Endothelial cell of umbilical vein (primary cell): ENCODE data around the gene LTA4H. TPM values are rescaled to one million over a fixed set of nuclear protein-coding genes. Genes with fewer than 3 reads are reported as not detected.

Experiments
- BruUV-seq: library from RNA; stranded (reverse); fragments of 400-500 nt; replicated peaks from 2 replicates; lab custom pipeline; 2021; lab: Mats Ljungman, UMichigan
- CTCF ChIA-PET: fragments of 300-600, 350-600 bp; sonication (Branson Sonifier 250); formaldehyde crosslinking; loops from one replicate; lab custom pipeline; 2021; ENCODE audit warnings: antibody characterized with exemption, inconsistent platforms; lab: Charles Lee
- POLR2A ChIA-PET: fragments of 300-600, 350-600 bp; sonication (Branson Sonifier 250); formaldehyde crosslinking; loops from one replicate; lab custom pipeline; 2021; ENCODE audit warnings: antibody characterized with exemption, inconsistent platforms; lab: Charles Lee
- DNase-seq: peaks from one replicate; pipeline ENCODE4 v3.0.0-alpha.2; 2011; ENCODE audit warnings: low read depth, low spot score
- FAIRE-seq: peaks from 2 replicates; lab custom pipeline; 2011; peaks lifted over from hg19 to GRCh38; lab: Jason Lieb, UNC
- H2AFZ ChIP-seq: 2 replicates; pipeline ENCODE4 v1.6.0; 2012; ENCODE audit warnings: low read depth, low read length, control low read depth, inconsistent platforms
- H3K27ac ChIP-seq: 2 replicates; pipeline ENCODE4 v1.5.1; 2011; ENCODE audit warnings: low read depth, mild to moderate bottlenecking, control low read depth, low read length, moderate library complexity; ENCODE audit not compliant: insufficient read depth
- H3K27me3 ChIP-seq, 2 experiments: 2 replicates each; pipeline versions ENCODE4 v1.6.0 to v1.6.1; 2011; ENCODE audit warnings: low read length in 2 of 2, mixed read lengths in 1 of 2; ENCODE audit not compliant: control insufficient read depth in 2 of 2, insufficient read depth in 2 of 2
- H3K36me3 ChIP-seq, 2 experiments: 2 replicates in 1 of 2; 3 replicates in 1 of 2; pipeline ENCODE4 v1.5.1; 2011; ENCODE audit warnings: low read length in 2 of 2, mild to moderate bottlenecking in 1 of 2, moderate library complexity in 1 of 2; ENCODE audit not compliant: control insufficient read depth in 2 of 2, insufficient read depth in 2 of 2; ENCODE audit errors: extremely low read depth in 1 of 2
- H3K4me1 ChIP-seq: 3 replicates; pipeline ENCODE4 v1.5.1; 2011; ENCODE audit warnings: mild to moderate bottlenecking, low read length; ENCODE audit not compliant: control insufficient read depth, insufficient read depth; ENCODE audit errors: extremely low read depth
- H3K4me2 ChIP-seq: 2 replicates; pipeline ENCODE4 v1.6.1; 2011; ENCODE audit warnings: low read length, control low read depth, mixed read lengths; ENCODE audit not compliant: insufficient read depth
- H3K4me3 ChIP-seq, 3 experiments: fragments of 200-600 bp in 1 of 3; sonication (generic), shearing (Covaris generic) in 1 of 3; replicated peaks in 1 of 3; 2 replicates each; pipeline ENCODE4 v1.5.1; 2011 to 2016; ENCODE audit warnings: control low read depth in 3 of 3, low read length in 3 of 3, mild to moderate bottlenecking in 2 of 3, inconsistent platforms in 1 of 3, low read depth in 1 of 3, moderate library complexity in 1 of 3; ENCODE audit not compliant: insufficient read depth in 1 of 3
- H3K79me2 ChIP-seq: 2 replicates; pipeline ENCODE4 v1.6.0; 2012; ENCODE audit warnings: low read length, inconsistent platforms; ENCODE audit not compliant: control insufficient read depth, insufficient read depth
- H3K9ac ChIP-seq: replicated peaks from 2 replicates; pipeline ENCODE3; 2011; ENCODE audit warnings: low read length, control low read depth; ENCODE audit not compliant: insufficient read depth; ENCODE audit errors: extremely low read depth
- H3K9me1 ChIP-seq: replicated peaks from 3 replicates; pipeline ENCODE4 v1.6.0; 2011; ENCODE audit warnings: mild to moderate bottlenecking, low read length; ENCODE audit not compliant: control insufficient read depth, insufficient read depth; ENCODE audit errors: extremely low read depth
- H3K9me3 ChIP-seq: replicated peaks from 2 replicates; pipeline ENCODE4 v1.5.1; 2012; ENCODE audit warnings: low read length, inconsistent platforms; ENCODE audit not compliant: control insufficient read depth, insufficient read depth
- H4K20me1 ChIP-seq: replicated peaks from 2 replicates; pipeline ENCODE3; 2011; ENCODE audit warnings: mild to moderate bottlenecking, low read length; ENCODE audit not compliant: control insufficient read depth, insufficient read depth; ENCODE audit errors: extremely low read depth
- POLR2AphosphoS5 ChIP-seq: IDR thresholded peaks from 2 replicates; pipeline ENCODE4 v1.6.1; 2012; ENCODE audit warnings: low read depth, mild to moderate bottlenecking, control low read depth, low read length, moderate library complexity; ENCODE audit not compliant: insufficient read depth
- dilution Hi-C: fragments of 300-500 bp; cut with MboI; formaldehyde crosslinking; loops from one replicate; pipeline ENCODE4 v1.15.0; 2019; ENCODE audit warnings: low sequenced_read_pairs; ENCODE audit not compliant: extremely low pct_ligation_motif_present
- intact Hi-C: fragments of 100-400 bp; cut with micrococcal nuclease; formaldehyde crosslinking; loops from one replicate; pipeline ENCODE4 v1.10.0; 2022
- polyA plus RNA-seq, 4 experiments: library from polyadenylated mRNA; depleted of rRNA in 3 of 4; stranded (reverse) in 3 of 4; unstranded in 1 of 4; fragments of >200 nt; gene quantifications; 2 replicates each; pipeline versions ENCODE4 v1.2.1 to v1.2.3, GENCODE V29; 2011 to 2012; ENCODE audit warnings: missing spikeins in 1 of 4
- total RNA-seq: library from RNA; stranded (reverse); gene quantifications from 2 replicates; pipeline ENCODE4 v1.2.3, GENCODE V29; 2021
- TF ChIP-seq, protein P1 (sequence below), 2 donors: IDR thresholded peaks; 1 replicate in 1 of 2; 2 replicates in 1 of 2; pipeline ENCODE4 v1.5.1; 2011; ENCODE audit warnings: low read length in 2 of 2, mild to moderate bottlenecking in 2 of 2, moderate library complexity in 2 of 2, control low read depth in 1 of 2, inconsistent platforms in 1 of 2, low read depth in 1 of 2; ENCODE audit not compliant: insufficient read depth in 1 of 2; ENCODE audit errors: extremely low read depth in 1 of 2

LTA4H gene
- total and polyA plus RNA-seq, 2 donors (not counting 3 experiments of a cell fraction or from before 2014, with no cell fraction given), result 77.1 to 85.2 TPM

DNA sequence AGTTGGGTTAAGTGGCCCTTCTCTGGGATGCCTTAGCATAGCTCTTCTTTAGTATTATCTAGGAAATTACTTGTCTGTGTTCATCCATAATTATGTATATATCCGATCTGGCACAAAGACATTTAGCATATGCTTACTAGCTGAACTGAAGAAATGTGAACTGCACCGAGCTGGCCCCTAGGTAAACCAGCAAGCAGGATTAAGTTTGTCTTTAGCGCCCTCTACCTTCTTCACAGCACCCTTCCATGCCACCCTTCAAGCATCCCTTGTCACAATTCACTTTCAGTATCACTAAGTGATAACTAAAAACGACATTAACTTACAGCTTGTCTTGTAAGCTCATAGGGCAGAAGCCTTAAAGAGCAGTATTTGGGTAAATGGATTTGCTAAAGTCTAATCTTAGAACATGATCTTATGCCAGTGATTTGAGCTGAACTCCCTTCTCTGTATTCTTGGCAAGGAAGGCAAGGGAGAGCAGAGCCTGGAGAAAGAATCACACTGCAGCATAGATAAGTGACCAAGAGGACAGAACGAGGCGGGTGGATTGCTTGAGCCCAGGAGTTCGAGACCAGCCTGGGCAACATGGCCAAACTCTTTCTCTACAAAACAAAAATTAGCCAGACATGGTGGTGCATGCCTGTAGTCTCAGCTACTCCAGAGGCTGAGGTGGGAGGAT is 36.6 kb downstream of the LTA4H start:
- POLR2A ChIA-PET, result no interaction called here
- peak; percentile 94 for FAIRE-seq

More for the DNA sequence above, 36.6 kb downstream of the LTA4H start:
- Histone ChIP-seq H4K20me1 (no peaks in the 10 kb centered on the region), H3K27ac (no peak overlapping the region), H3K4me3 (no peak overlapping the region), H3K36me3 (peaks cover 4% of the 10 kb centered on the region in 2 experiments), H3K9me1 (no peaks in the 10 kb centered on the region), H3K4me1 (no peaks in the 10 kb centered on the region), H3K27me3 (no peaks in the 10 kb centered on the region), H3K4me2 (no peak overlapping the region), H3K9me3 (no peaks in the 10 kb centered on the region), H3K9ac (no peak overlapping the region), H3K79me2 (no peaks in the 10 kb centered on the region), H2AFZ (no peak overlapping the region)
- BruUV-seq, result no TSS peak
- DNase-seq, result peak; percentile 68
- CTCF ChIA-PET, result interaction anchor here (0.6 to 4.8 kb wide), 35 partner anchors 9 to 1495 kb away, joined by 3 to 126 read pairs (median 4); partner anchors contain the start of genes AMDHD1 and CCDC38
- dilution Hi-C loops, result no loop called here
- intact Hi-C loops, result loop anchor here (1.0 to 2.0 kb wide), 3 partner anchors 80 to 416 kb away; no protein-coding TSS in a partner anchor
- TF ChIP-seq, protein P1, sequence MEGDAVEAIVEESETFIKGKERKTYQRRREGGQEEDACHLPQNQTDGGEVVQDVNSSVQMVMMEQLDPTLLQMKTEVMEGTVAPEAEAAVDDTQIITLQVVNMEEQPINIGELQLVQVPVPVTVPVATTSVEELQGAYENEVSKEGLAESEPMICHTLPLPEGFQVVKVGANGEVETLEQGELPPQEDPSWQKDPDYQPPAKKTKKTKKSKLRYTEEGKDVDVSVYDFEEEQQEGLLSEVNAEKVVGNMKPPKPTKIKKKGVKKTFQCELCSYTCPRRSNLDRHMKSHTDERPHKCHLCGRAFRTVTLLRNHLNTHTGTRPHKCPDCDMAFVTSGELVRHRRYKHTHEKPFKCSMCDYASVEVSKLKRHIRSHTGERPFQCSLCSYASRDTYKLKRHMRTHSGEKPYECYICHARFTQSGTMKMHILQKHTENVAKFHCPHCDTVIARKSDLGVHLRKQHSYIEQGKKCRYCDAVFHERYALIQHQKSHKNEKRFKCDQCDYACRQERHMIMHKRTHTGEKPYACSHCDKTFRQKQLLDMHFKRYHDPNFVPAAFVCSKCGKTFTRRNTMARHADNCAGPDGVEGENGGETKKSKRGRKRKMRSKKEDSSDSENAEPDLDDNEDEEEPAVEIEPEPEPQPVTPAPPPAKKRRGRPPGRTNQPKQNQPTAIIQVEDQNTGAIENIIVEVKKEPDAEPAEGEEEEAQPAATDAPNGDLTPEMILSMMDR (IDR thresholded peaks at IDR 0.05; ENCODE audit: extremely low read depth in 1 of 2, insufficient read depth in 1 of 2, low read depth in 1 of 2, low read length in 2 of 2), result peak; percentile 56 to 58
- TF ChIP-seq POLR2AphosphoS5, result no peak
